Measurements from ENCODE around the gene TSACC.
"Not testable (repeated sequence)": the region's sequence is repeated elsewhere in the genome, so short reads cannot be mapped to it uniquely, and the experiment has no call there.

Gene TSACC

GRCh38 chr1:156346636-156347035 lies 8.3 kb downstream of the TSACC start:
- H2AFZ ChIP-seq (ENCODE audit: low read length, unreplicated experiment), result no peak overlapping the region
- no peak overlapping the region for H3K27ac ChIP-seq (ENCODE audit: low read depth, low read length)
- H3K79me2 ChIP-seq (ENCODE audit: control insufficient read depth, insufficient read depth, low read length, unreplicated experiment), result no peaks in the 10 kb centered on the region
- H3K4me1 ChIP-seq (ENCODE audit: control insufficient read depth, insufficient read depth, low read length, unreplicated experiment), result peaks cover 10% of the 10 kb centered on the region
- H3K36me3 ChIP-seq (ENCODE audit: insufficient read depth, low read length), result no peaks in the 10 kb centered on the region
- H3K4me3 ChIP-seq (ENCODE audit: low read depth, low read length), result no peak overlapping the region
- no peaks in the 10 kb centered on the region for H3K27me3 ChIP-seq (ENCODE audit: insufficient read depth, low read length)

- Histone ChIP-seq H3K27me3 (ENCODE audit: insufficient read depth, low read length) (no peaks in the 10 kb centered on the region), H2AFZ (ENCODE audit: low read length, unreplicated experiment) (no peak overlapping the region), H3K27ac (ENCODE audit: low read depth, low read length) (no peak overlapping the region), H3K4me3 (ENCODE audit: low read depth, low read length) (no peak overlapping the region), H3K4me1 (ENCODE audit: control insufficient read depth, insufficient read depth, low read length, unreplicated experiment) (peaks cover 10% of the 10 kb centered on the region), H3K79me2 (ENCODE audit: control insufficient read depth, insufficient read depth, low read length, unreplicated experiment) (no peaks in the 10 kb centered on the region), H3K36me3 (ENCODE audit: insufficient read depth, low read length) (no peaks in the 10 kb centered on the region)
Observed at GRCh38 chr1:156347331-156347730, 9.0 kb downstream of the TSACC start.

GRCh38 chr1:156352481-156352880 lies 14.2 kb downstream of the TSACC start:
- not testable (repeated sequence) for H3K36me3 ChIP-seq (ENCODE audit: insufficient read depth, low read length); H3K4me3 ChIP-seq (ENCODE audit: low read depth, low read length); H3K4me1 ChIP-seq (ENCODE audit: control insufficient read depth, insufficient read depth, low read length, unreplicated experiment); H3K27me3 ChIP-seq (ENCODE audit: insufficient read depth, low read length); H3K79me2 ChIP-seq (ENCODE audit: control insufficient read depth, insufficient read depth, low read length, unreplicated experiment); H3K27ac ChIP-seq (ENCODE audit: low read depth, low read length); H2AFZ ChIP-seq (ENCODE audit: low read length, unreplicated experiment)

- Histone ChIP-seq H3K4me1 (ENCODE audit: control insufficient read depth, insufficient read depth, low read length, unreplicated experiment) (no peaks in the 10 kb centered on the region), H3K36me3 (ENCODE audit: insufficient read depth, low read length) (no peaks in the 10 kb centered on the region), H3K79me2 (ENCODE audit: control insufficient read depth, insufficient read depth, low read length, unreplicated experiment) (no peaks in the 10 kb centered on the region), H3K27ac (ENCODE audit: low read depth, low read length) (no peak overlapping the region), H2AFZ (ENCODE audit: low read length, unreplicated experiment) (no peak overlapping the region), H3K4me3 (ENCODE audit: low read depth, low read length) (no peak overlapping the region), H3K27me3 (ENCODE audit: insufficient read depth, low read length) (peaks cover 10% of the 10 kb centered on the region)
Observed at GRCh38 chr1:156356262-156356874, 18.0 kb downstream of the TSACC start.

DNA sequence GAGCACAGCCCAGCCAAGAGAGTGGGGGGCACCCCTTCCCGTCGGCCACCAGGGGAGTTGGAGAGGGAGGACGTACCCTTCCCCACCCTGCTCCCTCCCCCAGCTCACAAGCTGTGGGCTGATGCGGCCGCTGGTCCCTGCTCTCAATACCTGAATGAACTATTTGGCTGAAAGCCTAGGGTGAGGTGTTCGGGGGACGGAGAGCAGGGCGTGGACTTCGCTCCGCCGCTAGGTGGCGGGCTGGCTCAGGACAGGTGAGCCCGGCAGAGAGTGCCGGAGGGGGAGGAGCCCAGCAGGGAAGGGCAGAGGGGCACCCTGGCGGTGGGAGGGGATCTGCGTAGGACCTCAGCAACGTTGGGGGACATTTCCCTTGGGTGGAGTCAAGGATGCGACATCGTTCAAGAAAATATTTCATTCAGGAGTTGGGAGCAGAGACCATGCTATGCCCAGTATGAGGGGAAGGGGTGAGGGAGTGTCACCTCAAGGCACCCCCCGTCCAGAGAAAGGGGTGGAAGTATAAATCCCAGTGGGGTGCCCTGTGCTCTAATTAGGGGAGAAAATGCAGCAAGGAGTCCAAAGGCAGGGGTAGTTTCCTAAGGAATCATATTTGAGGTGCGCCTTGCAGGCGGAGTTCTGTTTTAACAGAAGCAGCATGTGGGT lies 18.7 kb downstream of the TSACC start:
- Histone ChIP-seq H3K4me3 (ENCODE audit: low read depth, low read length) (no peak overlapping the region), H3K4me1 (ENCODE audit: control insufficient read depth, insufficient read depth, low read length, unreplicated experiment) (no peaks in the 10 kb centered on the region), H3K79me2 (ENCODE audit: control insufficient read depth, insufficient read depth, low read length, unreplicated experiment) (no peaks in the 10 kb centered on the region), H2AFZ (ENCODE audit: low read length, unreplicated experiment) (no peak overlapping the region), H3K27ac (ENCODE audit: low read depth, low read length) (no peak overlapping the region), H3K36me3 (ENCODE audit: insufficient read depth, low read length) (no peaks in the 10 kb centered on the region), H3K27me3 (ENCODE audit: insufficient read depth, low read length) (peaks cover 10% of the 10 kb centered on the region)

DNA sequence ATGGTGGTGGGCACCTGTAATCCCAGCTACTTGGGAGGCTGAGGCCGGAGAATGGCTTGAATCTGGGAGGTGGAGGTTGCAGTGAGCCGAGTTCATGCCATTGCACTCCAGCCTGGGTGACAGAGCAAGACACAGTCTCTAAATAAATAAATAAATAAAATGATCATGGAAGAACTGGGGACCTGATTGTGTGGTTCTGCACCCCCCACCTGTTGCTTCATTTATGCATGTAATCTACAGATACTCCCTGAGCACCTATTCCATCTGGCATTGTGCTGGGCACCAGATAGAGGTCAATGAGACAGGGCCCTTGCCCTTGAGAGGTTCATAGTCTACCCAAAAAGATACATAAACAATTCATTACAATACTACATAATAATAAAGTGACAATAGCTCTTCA lies 19.7 kb downstream of the TSACC start:
- H3K4me1 ChIP-seq (ENCODE audit: control insufficient read depth, insufficient read depth, low read length, unreplicated experiment), result no peaks in the 10 kb centered on the region
- H2AFZ ChIP-seq (ENCODE audit: low read length, unreplicated experiment), result no peak overlapping the region
- peaks cover 10% of the 10 kb centered on the region for H3K27me3 ChIP-seq (ENCODE audit: insufficient read depth, low read length)

GRCh38 chr1:156358641-156359040 lies 20.3 kb downstream of the TSACC start:
- H3K27ac ChIP-seq (ENCODE audit: low read depth, low read length), result no peak overlapping the region
- H3K79me2 ChIP-seq (ENCODE audit: control insufficient read depth, insufficient read depth, low read length, unreplicated experiment), result no peaks in the 10 kb centered on the region
- peaks cover 10% of the 10 kb centered on the region for H3K27me3 ChIP-seq (ENCODE audit: insufficient read depth, low read length)
- H3K4me3 ChIP-seq (ENCODE audit: low read depth, low read length), result no peak overlapping the region
- no peaks in the 10 kb centered on the region for H3K4me1 ChIP-seq (ENCODE audit: control insufficient read depth, insufficient read depth, low read length, unreplicated experiment)
- no peaks in the 10 kb centered on the region for H3K36me3 ChIP-seq (ENCODE audit: insufficient read depth, low read length)
- no peak overlapping the region for H2AFZ ChIP-seq (ENCODE audit: low read length, unreplicated experiment)

More for the DNA sequence above, 19.7 kb downstream of the TSACC start:
- H3K27ac ChIP-seq (ENCODE audit: low read depth, low read length), result no peak overlapping the region
- no peak overlapping the region for H3K4me3 ChIP-seq (ENCODE audit: low read depth, low read length)
- H3K79me2 ChIP-seq (ENCODE audit: control insufficient read depth, insufficient read depth, low read length, unreplicated experiment), result no peaks in the 10 kb centered on the region
- H3K36me3 ChIP-seq (ENCODE audit: insufficient read depth, low read length), result no peaks in the 10 kb centered on the region

GRCh38 chr1:156359249-156359648 lies 20.9 kb downstream of the TSACC start:
- Histone ChIP-seq H3K27ac (ENCODE audit: low read depth, low read length) (no peak overlapping the region), H2AFZ (ENCODE audit: low read length, unreplicated experiment) (no peak overlapping the region), H3K4me3 (ENCODE audit: low read depth, low read length) (no peak overlapping the region), H3K36me3 (ENCODE audit: insufficient read depth, low read length) (no peaks in the 10 kb centered on the region), H3K79me2 (ENCODE audit: control insufficient read depth, insufficient read depth, low read length, unreplicated experiment) (no peaks in the 10 kb centered on the region), H3K4me1 (ENCODE audit: control insufficient read depth, insufficient read depth, low read length, unreplicated experiment) (no peaks in the 10 kb centered on the region), H3K27me3 (ENCODE audit: insufficient read depth, low read length) (peaks cover 15% of the 10 kb centered on the region)

DNA sequence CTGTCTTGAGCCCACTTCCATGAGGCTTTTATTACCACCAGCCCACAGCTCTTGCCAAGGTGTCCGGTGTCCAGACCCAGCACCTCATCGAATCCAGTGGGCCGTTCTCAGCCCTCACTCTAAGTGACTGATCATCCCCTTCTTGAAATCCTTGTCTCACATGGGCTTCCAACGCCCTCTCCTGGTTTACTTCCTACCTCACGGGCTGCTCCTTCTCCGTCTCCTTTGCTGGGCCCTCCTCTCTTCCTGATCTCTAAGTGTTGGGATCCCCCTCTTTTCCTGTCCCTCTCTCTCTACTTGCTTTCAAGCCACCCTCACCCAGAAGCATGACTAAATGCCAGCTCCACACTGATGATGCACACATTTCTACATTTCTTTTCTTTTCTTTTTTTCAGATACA lies 21.6 kb downstream of the TSACC start:
- Histone ChIP-seq H2AFZ (ENCODE audit: low read length, unreplicated experiment) (no peak overlapping the region), H3K4me1 (ENCODE audit: control insufficient read depth, insufficient read depth, low read length, unreplicated experiment) (no peaks in the 10 kb centered on the region), H3K36me3 (ENCODE audit: insufficient read depth, low read length) (no peaks in the 10 kb centered on the region), H3K27ac (ENCODE audit: low read depth, low read length) (no peak overlapping the region), H3K79me2 (ENCODE audit: control insufficient read depth, insufficient read depth, low read length, unreplicated experiment) (no peaks in the 10 kb centered on the region), H3K4me3 (ENCODE audit: low read depth, low read length) (no peak overlapping the region), H3K27me3 (ENCODE audit: insufficient read depth, low read length) (peaks cover 23% of the 10 kb centered on the region)

DNA sequence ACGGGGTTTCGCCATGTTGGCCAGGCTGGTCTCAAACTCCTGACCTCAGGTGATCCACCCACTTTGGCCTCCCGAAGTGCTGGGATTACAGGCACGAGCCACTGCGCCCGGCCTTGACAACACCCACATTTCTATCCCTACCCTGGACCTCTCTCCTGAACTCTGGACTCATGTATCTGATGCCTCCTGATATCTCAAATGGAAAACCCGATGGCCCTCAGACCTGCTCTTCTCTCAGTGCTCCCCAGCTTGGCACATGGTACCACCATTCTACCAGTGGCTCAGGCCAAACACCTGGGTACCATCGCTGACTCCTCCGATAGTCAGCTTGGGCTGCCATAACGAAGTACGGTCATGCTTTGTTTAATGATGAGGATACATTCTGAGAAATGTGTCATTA lies 22.2 kb downstream of the TSACC start:
- no peaks in the 10 kb centered on the region for H3K36me3 ChIP-seq (ENCODE audit: insufficient read depth, low read length)
- no peaks in the 10 kb centered on the region for H3K79me2 ChIP-seq (ENCODE audit: control insufficient read depth, insufficient read depth, low read length, unreplicated experiment)
- H3K27ac ChIP-seq (ENCODE audit: low read depth, low read length), result no peak overlapping the region
- peaks cover 23% of the 10 kb centered on the region for H3K27me3 ChIP-seq (ENCODE audit: insufficient read depth, low read length)
- no peak overlapping the region for H2AFZ ChIP-seq (ENCODE audit: low read length, unreplicated experiment)
- H3K4me1 ChIP-seq (ENCODE audit: control insufficient read depth, insufficient read depth, low read length, unreplicated experiment), result no peaks in the 10 kb centered on the region
- no peak overlapping the region for H3K4me3 ChIP-seq (ENCODE audit: low read depth, low read length)

DNA sequence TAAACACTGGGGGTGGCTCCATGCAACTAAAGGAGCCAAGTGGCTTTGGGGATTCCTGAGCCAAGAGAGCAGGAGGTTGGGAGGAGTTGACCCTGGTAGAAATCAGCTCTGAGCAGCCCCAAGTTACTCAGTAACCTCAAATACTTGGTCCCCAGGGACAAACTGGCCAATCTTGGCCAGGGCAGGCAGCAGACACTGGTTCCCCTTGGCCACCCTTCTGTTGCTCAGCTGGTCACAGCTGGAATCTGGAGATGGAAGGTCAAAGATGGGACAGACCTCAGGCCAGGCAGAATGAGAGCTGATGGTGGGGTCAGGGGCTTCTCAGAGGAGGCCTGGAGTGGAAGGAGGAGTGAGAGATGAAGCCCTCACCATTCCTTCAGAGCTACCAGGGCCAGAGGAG lies 27.4 kb downstream of the TSACC start:
- Histone ChIP-seq H3K79me2 (ENCODE audit: control insufficient read depth, insufficient read depth, low read length, unreplicated experiment) (no peaks in the 10 kb centered on the region), H3K27ac (ENCODE audit: low read depth, low read length) (no peak overlapping the region), H3K4me1 (ENCODE audit: control insufficient read depth, insufficient read depth, low read length, unreplicated experiment) (no peaks in the 10 kb centered on the region), H3K4me3 (ENCODE audit: low read depth, low read length) (no peak overlapping the region), H3K27me3 (ENCODE audit: insufficient read depth, low read length) (peaks cover 28% of the 10 kb centered on the region), H2AFZ (ENCODE audit: low read length, unreplicated experiment) (no peak overlapping the region), H3K36me3 (ENCODE audit: insufficient read depth, low read length) (no peaks in the 10 kb centered on the region)

Measured in ACC112 (cell line).